GM18951 (cell line): Measurements from ENCODE around the gene YARS1.

Experiments used
- POLR2A ChIP-seq: IDR thresholded peaks from 4 replicates; pipeline ENCODE4 v1.6.1; 2011; ENCODE audit warnings: mild to moderate bottlenecking; ENCODE audit not compliant: insufficient read length, insufficient read depth; ENCODE audit errors: extremely low read depth
- in situ Hi-C: fragments of 300-500 bp; cut with MboI; formaldehyde crosslinking; loops from one replicate; pipeline ENCODE4 v1.12.0; 2022; ENCODE audit warnings: low sequenced_read_pairs, mixed read lengths, inconsistent platforms; ENCODE audit not compliant: unreplicated experiment

YARS1 gene

DNA sequence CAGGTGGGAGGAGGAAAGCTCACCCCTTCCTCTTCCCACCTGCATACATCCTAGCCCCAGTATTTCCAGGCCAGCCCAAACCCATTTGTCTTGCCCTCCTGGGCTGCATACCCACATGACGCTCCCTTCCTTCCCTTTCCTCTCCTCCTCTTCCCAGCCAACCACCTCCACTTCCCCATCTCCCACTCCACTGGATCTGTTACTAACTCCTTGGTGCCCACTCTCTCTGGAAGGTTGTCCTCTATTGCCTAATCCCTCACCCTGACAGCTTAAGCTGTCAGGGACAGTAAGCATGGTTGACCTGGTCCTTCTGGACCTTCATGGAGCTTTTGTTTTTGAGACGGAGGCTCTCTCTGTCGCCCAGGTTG is 91.6 kb downstream of the YARS1 start:
- in situ Hi-C loops = no loop called here
- TF ChIP-seq POLR2A = no peak
